Esophagus muscularis mucosa (tissue), 4 donors: Measurements from ENCODE around the gene GSG1L.

Source experiments
- EP300 ChIP-seq: sonication (generic); formaldehyde crosslinking; IDR thresholded peaks from one replicate; pipeline ENCODE4 v1.6.1; 2017; ENCODE audit warnings: antibody characterized with exemption
- POLR2A ChIP-seq: fragments of 450-650 bp; IDR thresholded peaks from one replicate; pipeline ENCODE4 v1.6.1; 2017; ENCODE audit warnings: antibody characterized with exemption, moderate library complexity, mild to moderate bottlenecking, low read depth
- TF ChIP-seq, protein P1 (sequence below), 3 experiments: fragments of 200-600 bp in 2 of 3; fragments of 450-650 bp in 1 of 3; sonication (generic) in 2 of 3; IDR thresholded peaks; one replicate each; pipeline ENCODE4 v1.5.1; 2017 to 2019; ENCODE audit warnings: antibody characterized with exemption in 3 of 3, mild to moderate bottlenecking in 2 of 3, moderate library complexity in 1 of 3

DNA sequence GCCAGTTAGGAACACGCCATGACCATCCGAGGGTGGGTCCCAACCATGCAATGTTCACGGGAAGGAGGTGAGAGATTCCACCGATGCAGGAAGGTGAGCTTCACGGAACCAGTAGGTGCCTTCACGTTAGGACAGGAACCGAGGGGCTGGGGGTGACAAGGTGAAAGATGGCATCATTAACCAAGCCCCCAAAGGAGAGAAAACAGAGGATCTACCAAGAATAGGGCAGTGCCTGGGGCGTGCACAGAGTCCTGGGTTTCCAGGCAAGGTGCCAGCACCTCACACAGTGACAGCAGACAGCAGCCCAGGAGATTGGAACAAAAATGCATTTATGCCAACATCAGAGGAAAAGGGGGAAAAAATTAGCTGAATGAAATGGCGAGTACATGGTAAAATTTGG is 137.9 kb downstream of the GSG1L start:
- TF ChIP-seq, protein P1, sequence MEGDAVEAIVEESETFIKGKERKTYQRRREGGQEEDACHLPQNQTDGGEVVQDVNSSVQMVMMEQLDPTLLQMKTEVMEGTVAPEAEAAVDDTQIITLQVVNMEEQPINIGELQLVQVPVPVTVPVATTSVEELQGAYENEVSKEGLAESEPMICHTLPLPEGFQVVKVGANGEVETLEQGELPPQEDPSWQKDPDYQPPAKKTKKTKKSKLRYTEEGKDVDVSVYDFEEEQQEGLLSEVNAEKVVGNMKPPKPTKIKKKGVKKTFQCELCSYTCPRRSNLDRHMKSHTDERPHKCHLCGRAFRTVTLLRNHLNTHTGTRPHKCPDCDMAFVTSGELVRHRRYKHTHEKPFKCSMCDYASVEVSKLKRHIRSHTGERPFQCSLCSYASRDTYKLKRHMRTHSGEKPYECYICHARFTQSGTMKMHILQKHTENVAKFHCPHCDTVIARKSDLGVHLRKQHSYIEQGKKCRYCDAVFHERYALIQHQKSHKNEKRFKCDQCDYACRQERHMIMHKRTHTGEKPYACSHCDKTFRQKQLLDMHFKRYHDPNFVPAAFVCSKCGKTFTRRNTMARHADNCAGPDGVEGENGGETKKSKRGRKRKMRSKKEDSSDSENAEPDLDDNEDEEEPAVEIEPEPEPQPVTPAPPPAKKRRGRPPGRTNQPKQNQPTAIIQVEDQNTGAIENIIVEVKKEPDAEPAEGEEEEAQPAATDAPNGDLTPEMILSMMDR (IDR thresholded peaks at IDR 0.05) = no peak
- TF ChIP-seq EP300 (no peak), POLR2A (no peak)
